HG03159 (cell line): ENCODE data around the gene FERMT1.
"Not testable (repeated sequence)": the region's sequence is repeated elsewhere in the genome, so short reads cannot be mapped to it uniquely, and the experiment has no call there.

Experiments
- ATAC-seq: cut with Tn5 transposase; IDR thresholded peaks from one replicate; pipeline ENCODE4 v1.9.1; 2021; ENCODE audit warnings: mild to moderate bottlenecking, moderate library complexity; ENCODE audit not compliant: unreplicated experiment

FERMT1 gene

GRCh38 chr20:6040958-6041807 is 81.6 kb downstream of the FERMT1 start:
- ATAC-seq, result no peak

- ATAC-seq, result no peak
Measured at GRCh38 chr20:6040540-6040939, 82.3 kb downstream of the FERMT1 start.

GRCh38 chr20:6039766-6040165 is 83.1 kb downstream of the FERMT1 start:
- no peak for ATAC-seq

GRCh38 chr20:6038256-6038655 is 84.6 kb downstream of the FERMT1 start:
- no peak for ATAC-seq

- no peak for ATAC-seq
Measured at GRCh38 chr20:6037082-6037481, 85.7 kb downstream of the FERMT1 start.

GRCh38 chr20:6036213-6036612 is 86.6 kb downstream of the FERMT1 start:
- no peak for ATAC-seq

GRCh38 chr20:6034134-6034969 is 88.5 kb downstream of the FERMT1 start:
- no peak for ATAC-seq

- not testable (repeated sequence) for ATAC-seq
Measured at GRCh38 chr20:6032907-6033306, 89.9 kb downstream of the FERMT1 start.

- ATAC-seq, result no peak
Measured at GRCh38 chr20:6030453-6031080, 92.3 kb downstream of the FERMT1 start.

- no peak for ATAC-seq
Measured at GRCh38 chr20:6029538-6029937, 93.3 kb downstream of the FERMT1 start.

GRCh38 chr20:6028818-6029217 is 94.0 kb downstream of the FERMT1 start:
- no peak for ATAC-seq

- no peak for ATAC-seq
Measured at GRCh38 chr20:6026051-6026450, 96.8 kb downstream of the FERMT1 start.
